GM18907 (cell line): ENCODE results near the gene COA8.
"Not testable (repeated sequence)": the region's sequence is repeated elsewhere in the genome, so short reads cannot be mapped to it uniquely, and the experiment has no call there.

Experiments
- ATAC-seq: cut with Tn5 transposase; IDR thresholded peaks from one replicate; pipeline ENCODE4 v1.9.1; 2021; ENCODE audit warnings: mild to moderate bottlenecking, moderate library complexity; ENCODE audit not compliant: unreplicated experiment

The COA8 gene

GRCh38 chr14:103525430-103526246 lies 37.1 kb upstream of the COA8 start:
- not testable (repeated sequence) for ATAC-seq

- ATAC-seq, result no peak
Measured at GRCh38 chr14:103526247-103526913, 36.4 kb upstream of the COA8 start.

GRCh38 chr14:103526914-103527248 lies 35.9 kb upstream of the COA8 start:
- ATAC-seq, result no peak

GRCh38 chr14:103527408-103528145 lies 35.2 kb upstream of the COA8 start:
- ATAC-seq, result peak; percentile 52

- ATAC-seq, result no peak
Measured at GRCh38 chr14:103528146-103528586, 34.6 kb upstream of the COA8 start.

- peak; percentile 41 for ATAC-seq
Measured at GRCh38 chr14:103528587-103529382, 34.0 kb upstream of the COA8 start, which contains the start of gene TRMT61A. Gene TRMT61A (plus strand): TSS chr14:103529196. CDS start chr14:103529979, 783 bp downstream.

- peak; percentile 2 for ATAC-seq
Measured at GRCh38 chr14:103529383-103530365, 33.1 kb upstream of the COA8 start.

- ATAC-seq, result no peak
Measured at GRCh38 chr14:103530390-103530789, 32.4 kb upstream of the COA8 start.

- ATAC-seq, result no peak
Measured at GRCh38 chr14:103530831-103531230, 31.9 kb upstream of the COA8 start.

GRCh38 chr14:103531421-103532215 lies 31.1 kb upstream of the COA8 start:
- no peak for ATAC-seq

GRCh38 chr14:103532216-103533136 lies 30.3 kb upstream of the COA8 start:
- ATAC-seq, result no peak

GRCh38 chr14:103533137-103533998 lies 29.4 kb upstream of the COA8 start:
- ATAC-seq, result no peak

- no peak for ATAC-seq
Measured at GRCh38 chr14:103533999-103534575, 28.7 kb upstream of the COA8 start.

- no peak for ATAC-seq
Measured at GRCh38 chr14:103534576-103535061, 28.1 kb upstream of the COA8 start.

- ATAC-seq, result no peak
Measured at GRCh38 chr14:103535081-103535890, 27.5 kb upstream of the COA8 start.
